C4-2B (cell line): ENCODE measurements around the gene DDX24.

Experiments used
- ZFX ChIP-seq: fragments of 450-650 bp; IDR thresholded peaks from 2 replicates; pipeline ENCODE4 v1.6.1; 2017
- TF ChIP-seq, protein P1 (sequence below): fragments of 450-650 bp; conservative IDR thresholded peaks from 2 replicates; pipeline ENCODE4 v1.5.1; 2017; ENCODE audit warnings: mild to moderate bottlenecking

- TF ChIP-seq, protein P1, sequence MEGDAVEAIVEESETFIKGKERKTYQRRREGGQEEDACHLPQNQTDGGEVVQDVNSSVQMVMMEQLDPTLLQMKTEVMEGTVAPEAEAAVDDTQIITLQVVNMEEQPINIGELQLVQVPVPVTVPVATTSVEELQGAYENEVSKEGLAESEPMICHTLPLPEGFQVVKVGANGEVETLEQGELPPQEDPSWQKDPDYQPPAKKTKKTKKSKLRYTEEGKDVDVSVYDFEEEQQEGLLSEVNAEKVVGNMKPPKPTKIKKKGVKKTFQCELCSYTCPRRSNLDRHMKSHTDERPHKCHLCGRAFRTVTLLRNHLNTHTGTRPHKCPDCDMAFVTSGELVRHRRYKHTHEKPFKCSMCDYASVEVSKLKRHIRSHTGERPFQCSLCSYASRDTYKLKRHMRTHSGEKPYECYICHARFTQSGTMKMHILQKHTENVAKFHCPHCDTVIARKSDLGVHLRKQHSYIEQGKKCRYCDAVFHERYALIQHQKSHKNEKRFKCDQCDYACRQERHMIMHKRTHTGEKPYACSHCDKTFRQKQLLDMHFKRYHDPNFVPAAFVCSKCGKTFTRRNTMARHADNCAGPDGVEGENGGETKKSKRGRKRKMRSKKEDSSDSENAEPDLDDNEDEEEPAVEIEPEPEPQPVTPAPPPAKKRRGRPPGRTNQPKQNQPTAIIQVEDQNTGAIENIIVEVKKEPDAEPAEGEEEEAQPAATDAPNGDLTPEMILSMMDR = peak; percentile 10; the same call in 1 of the 2 replicates
- no peak for TF ChIP-seq ZFX
Measured at GRCh38 chr14:94129758-94130414, 48.9 kb upstream of the DDX24 start.
